22Rv1 (cell line): ENCODE data around the gene NFATC3.

Source experiments
- ZFX ChIP-seq: fragments of 450-650 bp; IDR thresholded peaks from 2 replicates; pipeline ENCODE4 v1.6.1; 2017; ENCODE audit warnings: antibody characterized with exemption, borderline replicate concordance
- TF ChIP-seq, protein P1 (sequence below): fragments of 450-650 bp; IDR thresholded peaks from 2 replicates; pipeline ENCODE4 v1.5.1; 2017; ENCODE audit warnings: mild to moderate bottlenecking

DNA sequence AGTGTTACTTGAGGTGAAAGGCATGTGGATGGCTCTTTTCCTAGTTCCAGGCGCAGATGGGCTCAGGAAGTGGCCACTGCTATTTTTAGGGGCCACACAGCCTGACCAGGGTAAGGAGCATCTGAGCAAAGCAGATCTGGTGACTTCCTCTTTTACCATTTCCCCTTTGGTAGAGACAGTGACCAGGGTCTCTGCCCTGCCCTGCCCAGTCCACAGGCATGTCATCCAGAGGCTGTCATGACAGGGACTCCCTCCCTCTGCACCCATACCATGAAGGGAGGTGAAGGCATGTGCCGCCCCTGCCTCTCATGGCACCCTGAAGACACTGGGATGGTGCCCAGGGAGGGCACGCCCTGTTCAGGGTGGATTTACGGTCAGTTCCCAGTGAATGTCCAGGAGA is 162.2 kb downstream of the NFATC3 start:
- TF ChIP-seq, protein P1, sequence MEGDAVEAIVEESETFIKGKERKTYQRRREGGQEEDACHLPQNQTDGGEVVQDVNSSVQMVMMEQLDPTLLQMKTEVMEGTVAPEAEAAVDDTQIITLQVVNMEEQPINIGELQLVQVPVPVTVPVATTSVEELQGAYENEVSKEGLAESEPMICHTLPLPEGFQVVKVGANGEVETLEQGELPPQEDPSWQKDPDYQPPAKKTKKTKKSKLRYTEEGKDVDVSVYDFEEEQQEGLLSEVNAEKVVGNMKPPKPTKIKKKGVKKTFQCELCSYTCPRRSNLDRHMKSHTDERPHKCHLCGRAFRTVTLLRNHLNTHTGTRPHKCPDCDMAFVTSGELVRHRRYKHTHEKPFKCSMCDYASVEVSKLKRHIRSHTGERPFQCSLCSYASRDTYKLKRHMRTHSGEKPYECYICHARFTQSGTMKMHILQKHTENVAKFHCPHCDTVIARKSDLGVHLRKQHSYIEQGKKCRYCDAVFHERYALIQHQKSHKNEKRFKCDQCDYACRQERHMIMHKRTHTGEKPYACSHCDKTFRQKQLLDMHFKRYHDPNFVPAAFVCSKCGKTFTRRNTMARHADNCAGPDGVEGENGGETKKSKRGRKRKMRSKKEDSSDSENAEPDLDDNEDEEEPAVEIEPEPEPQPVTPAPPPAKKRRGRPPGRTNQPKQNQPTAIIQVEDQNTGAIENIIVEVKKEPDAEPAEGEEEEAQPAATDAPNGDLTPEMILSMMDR: no peak
- TF ChIP-seq ZFX: no peak
